HepG2 (cell line): ENCODE data around the gene DUT. TPM values are rescaled to one million over a fixed set of nuclear protein-coding genes. Genes with fewer than 3 reads are reported as not detected.

Experiments used
- ARID3A ChIP-seq: IDR thresholded peaks from 2 replicates; pipeline ENCODE4 v1.6.1; 2012; ENCODE audit warnings: low read depth, low read length, improper control_type of control experiment
- E2F1 ChIP-seq: sonication (generic); formaldehyde crosslinking; IDR thresholded peaks from 2 replicates; pipeline ENCODE4 v1.5.0; 2020; ENCODE audit warnings: missing genetic modification reagents
- E2F5 ChIP-seq: sonication (generic); formaldehyde crosslinking; conservative IDR thresholded peaks from 2 replicates; pipeline ENCODE4 v1.4.0; 2020; ENCODE audit warnings: missing genetic modification reagents
- GPN1 ChIP-seq: sonication (generic); formaldehyde crosslinking; IDR thresholded peaks from 2 replicates; pipeline ENCODE4 v1.5.1; 2020; ENCODE audit warnings: missing genetic modification reagents, borderline replicate concordance
- IRX3 ChIP-seq: sonication (generic); formaldehyde crosslinking; IDR thresholded peaks from 2 replicates; pipeline ENCODE4 v1.8.1; 2023; ENCODE audit warnings: mild to moderate bottlenecking, low read depth, missing genetic modification reagents, borderline replicate concordance
- ISL2 ChIP-seq: sonication (generic); formaldehyde crosslinking; IDR thresholded peaks from 2 replicates; pipeline ENCODE4 v1.5.0; 2020; ENCODE audit warnings: missing genetic modification reagents
- KDM3A ChIP-seq: IDR thresholded peaks from 2 replicates; pipeline ENCODE4 v1.6.1; 2018; ENCODE audit warnings: low read depth, missing compliant biosample characterization
- MAF1 ChIP-seq: sonication (generic); formaldehyde crosslinking; IDR thresholded peaks from 2 replicates; pipeline ENCODE4 v1.5.0; 2020; ENCODE audit warnings: missing genetic modification reagents, borderline replicate concordance
- MAFK ChIP-seq, 2 experiments: IDR thresholded peaks in 1 of 2; conservative IDR thresholded peaks in 1 of 2; 2 replicates each; pipeline ENCODE4 v1.6.1; 2011; ENCODE audit warnings: improper control_type of control experiment in 2 of 2, low read length in 2 of 2
- MBNL3 ChIP-seq: fragments of 250-450 bp; sonication (Bioruptor Pico); conservative IDR thresholded peaks from 2 replicates; pipeline ENCODE4 v1.8.0; 2022; ENCODE audit warnings: mild to moderate bottlenecking, inconsistent platforms
- MLXIP ChIP-seq: sonication (generic); formaldehyde crosslinking; IDR thresholded peaks from 2 replicates; pipeline ENCODE4 v1.9.0; 2021; ENCODE audit warnings: missing genetic modification reagents, borderline replicate concordance
- RBM39 ChIP-seq: fragments of 200-400 bp; formaldehyde crosslinking; IDR thresholded peaks from one replicate; pipeline ENCODE4 v1.6.1; 2018; ENCODE audit warnings: antibody characterized with exemption, mild to moderate bottlenecking, low read depth, low read length; ENCODE audit not compliant: poor library complexity, severe bottlenecking
- SYNCRIP ChIP-seq: fragments of 200-400 bp; formaldehyde crosslinking; IDR thresholded peaks from 2 replicates; pipeline ENCODE4 v1.6.1; 2018; ENCODE audit warnings: mild to moderate bottlenecking, low read depth, low read length; ENCODE audit not compliant: insufficient read depth
- ZBTB43 ChIP-seq: sonication (generic); formaldehyde crosslinking; conservative IDR thresholded peaks from 2 replicates; pipeline ENCODE4 v1.4.0; 2020; ENCODE audit warnings: missing genetic modification reagents
- ZNF20 ChIP-seq: sonication (generic); formaldehyde crosslinking; IDR thresholded peaks from 2 replicates; pipeline ENCODE4 v1.4.0; 2020; ENCODE audit warnings: mild to moderate bottlenecking, moderate library complexity, missing genetic modification reagents
- ZNF501 ChIP-seq: sonication (generic); formaldehyde crosslinking; IDR thresholded peaks from 2 replicates; pipeline ENCODE4 v1.5.1; 2020; ENCODE audit warnings: mild to moderate bottlenecking, moderate library complexity, missing genetic modification reagents
- ZNF589 ChIP-seq: sonication (generic); formaldehyde crosslinking; conservative IDR thresholded peaks from 2 replicates; pipeline ENCODE4 v1.8.0; 2022; ENCODE audit warnings: mild to moderate bottlenecking, moderate library complexity, missing genetic modification reagents
- polyA plus RNA-seq, 8 experiments: library from polyadenylated mRNA; depleted of rRNA in 3 of 8; stranded (reverse) in 7 of 8; unstranded in 1 of 8; fragments of >200 nt; fragmentation: Illumina TruSeq in 4 of 8; extraction: Trizol in 4 of 8; gene quantifications; 2 replicates each; pipeline versions ENCODE4 v1.2.1 to v1.2.3, GENCODE V29; 2011 to 2016; ENCODE audit warnings: low read depth in 4 of 8, missing spikeins in 1 of 8, mixed read lengths in 1 of 8; ENCODE audit not compliant: insufficient read depth in 1 of 8
- total RNA-seq, 5 experiments: library from RNA; depleted of rRNA; stranded (reverse); fragments of >200 nt; fragmentation: Illumina TruSeq; extraction: Trizol; gene quantifications; 2 replicates each; pipeline ENCODE4 v1.2.3, GENCODE V29; 2016; ENCODE audit warnings: low read depth in 1 of 5

The DUT gene
- total and polyA plus RNA-seq, 2 of the 13 experiments (the other 11 are each of a cell fraction or from before 2014, with no cell fraction given), result 36.7 to 131 TPM

GRCh38 chr15:48330855-48331795 is at the start of gene DUT (continued):
- TF ChIP-seq MLXIP (CRISPR knock-in tag) (no peak), IRX3 (CRISPR knock-in tag) (peak; percentile 51; the same call in 1 of the 2 replicates), ZNF589 (CRISPR knock-in tag) (no peak), RBM39 (no peak), E2F5 (CRISPR knock-in tag) (no peak), MBNL3 (CRISPR knock-in tag) (no peak), KDM3A (CRISPR knock-in tag) (peak; percentile 95), MAF1 (CRISPR knock-in tag) (no peak), ARID3A (no peak), GPN1 (CRISPR knock-in tag) (no peak), SYNCRIP (no peak), ZBTB43 (CRISPR knock-in tag) (0 out of 2 replicates have a peak, but pooled peaks have one; percentile 40), E2F1 (CRISPR knock-in tag) (no peak), ZNF501 (CRISPR knock-in tag) (peak; percentile 54; the same call in 1 of the 2 replicates), ZNF20 (CRISPR knock-in tag) (no peak), MAFK (conservative IDR thresholded peaks at IDR 0.05 in 1 of 2, IDR thresholded peaks at IDR 0.05 in 1 of 2; ENCODE audit: low read length in 2 of 2) (no peak), ISL2 (CRISPR knock-in tag) (0 out of 2 replicates have a peak, but pooled peaks have one; percentile 13)
